HepG2 (cell line): Measurements from ENCODE around the gene EFEMP2. TPM values are rescaled to one million over a fixed set of nuclear protein-coding genes. Genes with fewer than 3 reads are reported as not detected.

Experiments
- AGO2 ChIP-seq: fragments of 200-400 bp; formaldehyde crosslinking; optimal IDR thresholded peaks from 2 replicates; pipeline ENCODE3; 2017; ENCODE audit warnings: mild to moderate bottlenecking, low read depth, low read length, moderate library complexity
- ATF7-NPFF ChIP-seq: sonication (generic); formaldehyde crosslinking; IDR thresholded peaks from 2 replicates; pipeline ENCODE4 v1.8.1; 2023; ENCODE audit warnings: mild to moderate bottlenecking, low read depth, missing genetic modification reagents, moderate library complexity
- IKZF4 ChIP-seq: sonication (generic); formaldehyde crosslinking; IDR thresholded peaks from 2 replicates; pipeline ENCODE4 v1.5.1; 2020; ENCODE audit warnings: borderline replicate concordance, mild to moderate bottlenecking, low read depth, missing genetic modification reagents; ENCODE audit errors: not compliant biosample characterization
- KLF6 ChIP-seq: IDR thresholded peaks from 2 replicates; pipeline ENCODE4 v1.8.0; 2016; ENCODE audit warnings: missing biosample characterization, missing genetic modification reagents
- SKI ChIP-seq: fragments of 450-650 bp; IDR thresholded peaks from one replicate; pipeline ENCODE4 v1.6.1; 2018; ENCODE audit warnings: mild to moderate bottlenecking; ENCODE audit not compliant: partially characterized antibody
- TMF1 ChIP-seq: sonication (generic); formaldehyde crosslinking; IDR thresholded peaks from 2 replicates; pipeline ENCODE4 v1.8.1; 2022; ENCODE audit warnings: low read depth, missing genetic modification reagents
- TRAFD1 ChIP-seq: sonication (generic); formaldehyde crosslinking; IDR thresholded peaks from 2 replicates; pipeline ENCODE4 v1.5.1; 2020; ENCODE audit warnings: missing genetic modification reagents, mild to moderate bottlenecking, borderline replicate concordance
- ZBTB2 ChIP-seq: sonication (generic); formaldehyde crosslinking; IDR thresholded peaks from 2 replicates; pipeline ENCODE4 v1.8.0; 2022; ENCODE audit warnings: low read depth, missing genetic modification reagents
- ZNF407 ChIP-seq: sonication (generic); formaldehyde crosslinking; IDR thresholded peaks from one replicate; pipeline ENCODE4 v1.5.1; 2020; ENCODE audit warnings: mild to moderate bottlenecking, missing genetic modification reagents; ENCODE audit errors: not compliant biosample characterization
- ZNF709 ChIP-seq: sonication (generic); formaldehyde crosslinking; IDR thresholded peaks from 2 replicates; pipeline ENCODE4 v1.5.0; 2020; ENCODE audit warnings: mild to moderate bottlenecking, missing genetic modification reagents
- ZNF710 ChIP-seq: sonication (generic); formaldehyde crosslinking; IDR thresholded peaks from 2 replicates; pipeline ENCODE4 v1.5.0; 2020; ENCODE audit warnings: mild to moderate bottlenecking, missing genetic modification reagents, borderline replicate concordance
- polyA plus RNA-seq, 8 experiments: library from polyadenylated mRNA; depleted of rRNA in 3 of 8; stranded (reverse) in 7 of 8; unstranded in 1 of 8; fragments of >200 nt; fragmentation: Illumina TruSeq in 4 of 8; extraction: Trizol in 4 of 8; gene quantifications; 2 replicates each; pipeline versions ENCODE4 v1.2.1 to v1.2.3, GENCODE V29; 2011 to 2016; ENCODE audit warnings: low read depth in 4 of 8, missing spikeins in 1 of 8, mixed read lengths in 1 of 8; ENCODE audit not compliant: insufficient read depth in 1 of 8
- total RNA-seq, 5 experiments: library from RNA; depleted of rRNA; stranded (reverse); fragments of >200 nt; fragmentation: Illumina TruSeq; extraction: Trizol; gene quantifications; 2 replicates each; pipeline ENCODE4 v1.2.3, GENCODE V29; 2016; ENCODE audit warnings: low read depth in 1 of 5

EFEMP2 gene
- total and polyA plus RNA-seq, 2 of the 13 experiments (the other 11 are each of a cell fraction or from before 2014, with no cell fraction given), result 7.4 to 29.7 TPM

- TF ChIP-seq TRAFD1 (CRISPR knock-in tag), result no peak
- 0 out of 2 replicates have a peak, but pooled peaks have one; percentile 14 for TF ChIP-seq ZNF709
- TF ChIP-seq ATF7-NPFF, result peak; percentile 73
- TF ChIP-seq ZNF407, result no peak
- peak; percentile 92 for TF ChIP-seq KLF6 (CRISPR knock-in tag)
- peak; percentile 82; the same call in 1 of the 2 replicates for TF ChIP-seq ZNF710 (CRISPR knock-in tag)
- peak; percentile 52; the same call in 1 of the 2 replicates for TF ChIP-seq TMF1 (CRISPR knock-in tag)
- TF ChIP-seq ZBTB2 (CRISPR knock-in tag), result no peak; the same call in none of the 2 replicates
- TF ChIP-seq IKZF4, result peak; percentile 84
- peak; percentile 67 for TF ChIP-seq SKI
- peak; percentile 9 for TF ChIP-seq AGO2
Measured at GRCh38 chr11:65857853-65858680, 14.5 kb downstream of the EFEMP2 start, which contains the start of gene CFL1 (continued).
